Activated naive CD8-positive, alpha-beta T cell treated with anti-CD3 and anti-CD28 coated beads, Interleukin-2, amount 10 ng/mL, durations not matched to agents 7 days and 5 days (primary cell): ENCODE data around the gene C5AR2. TPM values are rescaled to one million over a fixed set of nuclear protein-coding genes. Genes with fewer than 3 reads are reported as not detected.
"Not testable (repeated sequence)": the region's sequence is repeated elsewhere in the genome, so short reads cannot be mapped to it uniquely, and the experiment has no call there.

ENCODE experiments used
- ATAC-seq: fragments of 150-1000 bp; cut with Tn5 transposase; one replicate; pipeline ENCODE4 v1.10.0; 2021; ENCODE audit warnings: low read depth, moderate library complexity
- POLR2A ChIA-PET: fragments of 350-600 bp; sonication (Branson Sonifier 250); formaldehyde crosslinking; loops from one replicate; lab custom pipeline; 2021; ENCODE audit warnings: antibody characterized with exemption; lab: Charles Lee
- DNase-seq: peaks from one replicate; pipeline ENCODE4 v3.0.0; 2021
- H3K27ac Mint-ChIP-seq: one replicate; pipeline ENCODE4 v1.8.0; 2022; ENCODE audit warnings: mild to moderate bottlenecking, mixed read lengths
- H3K27me3 Mint-ChIP-seq: one replicate; pipeline ENCODE4 v1.8.0; 2022; ENCODE audit warnings: mild to moderate bottlenecking, moderate library complexity, mixed read lengths
- H3K36me3 Mint-ChIP-seq: one replicate; pipeline ENCODE4 v1.8.0; 2021; ENCODE audit warnings: mild to moderate bottlenecking, mixed read lengths
- H3K4me1 Mint-ChIP-seq: one replicate; pipeline ENCODE4 v1.8.0; 2021; ENCODE audit warnings: mixed read lengths
- H3K4me3 Mint-ChIP-seq: one replicate; pipeline ENCODE4 v1.8.0; 2022; ENCODE audit warnings: mild to moderate bottlenecking, moderate library complexity, mixed read lengths
- H3K9me3 Mint-ChIP-seq: one replicate; pipeline ENCODE4 v1.8.0; 2021; ENCODE audit warnings: mixed read lengths
- total RNA-seq, 2 experiments: library from RNA; stranded (reverse); gene quantifications; one replicate each; pipeline ENCODE4 v1.2.3, GENCODE V29; 2021

Gene C5AR2
- total RNA-seq: under 1 TPM; 0.72 to 0.85 TPM

DNA sequence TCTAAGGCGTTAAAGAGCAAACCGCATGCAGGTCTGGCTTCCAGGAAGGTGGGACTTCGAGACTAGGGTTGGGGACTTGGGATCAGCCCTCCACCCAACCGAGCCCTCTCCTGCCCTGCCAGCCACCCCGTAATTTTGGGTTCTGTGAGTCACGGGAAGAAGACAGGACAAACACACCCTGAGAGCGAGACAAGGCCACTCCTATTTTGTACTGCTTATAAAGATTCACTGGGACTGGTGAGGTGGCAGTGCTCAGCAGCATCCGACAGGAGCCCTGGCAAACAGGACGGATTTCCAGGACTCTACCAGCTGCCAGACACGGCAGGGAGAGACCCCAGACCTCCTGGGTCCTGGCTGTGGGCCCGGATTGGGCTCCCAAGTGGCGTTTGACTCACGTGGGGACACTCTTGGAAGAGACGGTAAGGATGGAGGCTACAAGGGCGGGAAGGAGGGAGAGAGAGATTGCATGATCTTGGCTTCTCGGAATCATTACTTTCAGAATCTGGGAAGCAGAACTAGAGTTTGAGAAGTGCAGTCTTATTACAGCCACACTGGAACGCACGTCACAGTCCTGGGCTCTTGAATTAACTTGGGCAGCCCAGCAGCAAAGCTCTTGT, at the start of gene C5AR2:
TSS of gene C5AR2 (plus strand) at position 245 of the 617 bp plus-strand sequence. CDS start 8,625 bp downstream, outside the sequence.
- POLR2A ChIA-PET: no interaction called here
- ATAC-seq (no peak), DNase-seq (no peak)
- Mint-ChIP-seq H3K4me3 (no peak within 1 kb of the TSS), H3K9me3 (no peaks in the 10 kb centered on the region), H3K4me1 (peaks cover 10% of the 10 kb centered on the region), H3K36me3 (no peaks in the 10 kb centered on the region), H3K27ac (no peak within 1 kb of the TSS), H3K27me3 (no peaks in the 10 kb centered on the region)

DNA sequence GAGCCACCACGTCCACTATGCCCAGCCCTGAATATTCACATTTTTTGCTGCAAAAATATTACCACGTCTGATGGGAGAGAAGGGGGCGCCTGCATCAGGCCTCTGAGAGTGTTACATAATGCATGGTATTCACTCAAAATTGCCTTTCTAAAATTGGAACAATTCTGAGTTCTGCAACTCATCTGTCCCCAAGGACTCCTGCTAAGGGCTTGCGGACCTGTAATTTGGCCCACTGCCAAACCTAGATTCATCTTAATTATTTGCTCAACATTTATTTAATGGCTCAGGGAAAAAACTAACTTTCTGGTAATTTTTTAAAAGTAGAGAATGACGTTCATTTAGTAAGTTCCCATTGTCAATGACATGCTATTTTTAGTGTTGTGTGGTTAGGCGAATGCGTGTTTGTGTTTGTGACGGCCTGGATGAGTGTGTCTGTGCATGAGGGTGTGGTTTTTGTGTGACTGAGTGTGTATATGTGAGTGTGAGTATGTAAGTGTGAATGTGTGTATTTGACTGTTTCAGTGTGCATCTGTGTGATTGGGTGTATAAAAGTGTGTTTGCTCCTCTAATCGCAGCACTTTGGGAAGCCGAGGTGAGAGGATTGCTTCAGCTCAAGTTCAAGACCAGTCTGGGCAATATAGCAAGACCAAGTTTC, 48.4 kb upstream of the C5AR2 start:
- H3K27ac Mint-ChIP-seq: no peak overlapping the region

GRCh38 chr19:47284324-47284899, 47.6 kb upstream of the C5AR2 start:
- ATAC-seq (peak; percentile 37), DNase-seq (no peak)
- POLR2A ChIA-PET: interaction anchor here (1.0 kb wide), 1 partner anchor 10 kb away, joined by 4 read pairs; no protein-coding TSS in a partner anchor
- H3K9me3 Mint-ChIP-seq: no peaks in the 10 kb centered on the region
- H3K27ac Mint-ChIP-seq: no peak overlapping the region
- no peak overlapping the region for H3K4me3 Mint-ChIP-seq
- H3K27me3 Mint-ChIP-seq: no peaks in the 10 kb centered on the region
- peaks cover 10% of the 10 kb centered on the region for H3K36me3 Mint-ChIP-seq
- peaks cover 4% of the 10 kb centered on the region for H3K4me1 Mint-ChIP-seq

More for the DNA sequence above, 48.4 kb upstream of the C5AR2 start:
- ATAC-seq: no peak
- H3K9me3 Mint-ChIP-seq: no peaks in the 10 kb centered on the region
- peaks cover 10% of the 10 kb centered on the region for H3K36me3 Mint-ChIP-seq
- peaks cover 4% of the 10 kb centered on the region for H3K4me1 Mint-ChIP-seq
- no peaks in the 10 kb centered on the region for H3K27me3 Mint-ChIP-seq
- POLR2A ChIA-PET: no interaction called here
- no peak overlapping the region for H3K4me3 Mint-ChIP-seq
- no peak for DNase-seq

- POLR2A ChIA-PET: interaction anchor here (0.7 kb wide), 1 partner anchor 119 kb away, joined by 3 read pairs; no protein-coding TSS in a partner anchor
- no peaks in the 10 kb centered on the region for H3K27me3 Mint-ChIP-seq
- DNase-seq: peak; percentile 61
- peak; percentile 89 for ATAC-seq
- no peaks in the 10 kb centered on the region for H3K9me3 Mint-ChIP-seq
- H3K4me3 Mint-ChIP-seq: no peak overlapping the region
- no peak overlapping the region for H3K27ac Mint-ChIP-seq
- H3K36me3 Mint-ChIP-seq: peaks cover 2% of the 10 kb centered on the region
- peaks cover 13% of the 10 kb centered on the region for H3K4me1 Mint-ChIP-seq
Observed at GRCh38 chr19:47296036-47296435, 35.9 kb upstream of the C5AR2 start.

DNA sequence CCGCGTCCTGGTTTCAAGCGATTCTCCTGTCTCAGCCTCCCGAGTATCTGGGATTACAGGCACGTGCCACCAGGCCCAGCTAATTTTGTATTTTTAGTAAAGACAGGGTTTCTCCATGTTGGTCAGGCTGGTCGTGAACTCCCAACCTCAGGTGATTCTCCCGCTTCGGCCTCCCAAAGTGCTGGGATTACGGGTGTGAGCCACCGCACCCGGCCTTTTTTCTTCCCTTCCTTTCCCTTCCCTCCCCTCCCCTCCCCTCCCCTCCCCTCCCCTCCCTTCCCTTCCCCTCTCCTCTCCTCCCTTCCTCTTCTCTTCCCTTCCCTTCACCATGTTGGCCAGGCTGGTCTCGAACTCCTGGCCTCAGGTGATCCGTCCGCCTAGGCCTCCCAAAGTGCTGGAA, 31.1 kb upstream of the C5AR2 start:
- not testable (repeated sequence) for H3K9me3 Mint-ChIP-seq

GRCh38 chr19:47302249-47302648, 29.7 kb upstream of the C5AR2 start:
- POLR2A ChIA-PET: no interaction called here
- peaks cover 16% of the 10 kb centered on the region for H3K4me1 Mint-ChIP-seq

More for the DNA sequence above, 31.1 kb upstream of the C5AR2 start:
- H3K27ac Mint-ChIP-seq, POLR2A ChIA-PET, DNase-seq, ATAC-seq, H3K36me3 Mint-ChIP-seq, H3K4me3 Mint-ChIP-seq: not testable (repeated sequence)
- peaks cover 19% of the 10 kb centered on the region for H3K27me3 Mint-ChIP-seq
- H3K4me1 Mint-ChIP-seq: peaks cover 19% of the 10 kb centered on the region

DNA sequence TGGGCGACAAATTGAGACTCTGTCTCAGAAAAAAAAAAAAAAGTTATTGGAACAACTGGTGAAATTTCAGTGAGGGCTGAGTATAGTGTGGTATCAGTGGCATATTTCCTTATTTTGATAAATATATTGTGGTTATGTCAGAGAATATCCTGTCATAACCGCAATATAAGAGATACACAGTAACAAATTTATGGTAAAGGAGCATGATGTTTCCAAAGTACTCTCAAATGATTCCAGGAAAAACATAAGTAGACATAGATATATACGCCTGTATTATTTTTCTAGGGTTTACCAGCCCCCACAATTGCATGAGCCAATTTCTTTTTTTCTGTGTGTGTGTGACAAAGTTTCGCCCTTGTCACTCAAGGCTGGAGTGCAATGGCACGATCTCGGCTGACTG, 28.0 kb upstream of the C5AR2 start:
- no peaks in the 10 kb centered on the region for H3K9me3 Mint-ChIP-seq
- ATAC-seq (no peak), DNase-seq (no peak)
- POLR2A ChIA-PET: no interaction called here
- H3K36me3 Mint-ChIP-seq: no peaks in the 10 kb centered on the region
- H3K4me1 Mint-ChIP-seq: peaks cover 16% of the 10 kb centered on the region
- H3K4me3 Mint-ChIP-seq: no peak overlapping the region
- peaks cover 30% of the 10 kb centered on the region for H3K27me3 Mint-ChIP-seq
- H3K27ac Mint-ChIP-seq: no peak overlapping the region

More at GRCh38 chr19:47302249-47302648, 29.7 kb upstream of the C5AR2 start:
- H3K9me3 Mint-ChIP-seq: no peaks in the 10 kb centered on the region
- DNase-seq (no peak), ATAC-seq (no peak)
- H3K4me3 Mint-ChIP-seq: no peak overlapping the region
- H3K27me3 Mint-ChIP-seq: peaks cover 30% of the 10 kb centered on the region
- no peaks in the 10 kb centered on the region for H3K36me3 Mint-ChIP-seq
- H3K27ac Mint-ChIP-seq: no peak overlapping the region

- H3K4me3 Mint-ChIP-seq: no peak overlapping the region
- DNase-seq (peak; percentile 60), ATAC-seq (no peak)
- peaks cover 36% of the 10 kb centered on the region for H3K27me3 Mint-ChIP-seq
- no peaks in the 10 kb centered on the region for H3K9me3 Mint-ChIP-seq
- POLR2A ChIA-PET: no interaction called here
- H3K27ac Mint-ChIP-seq: no peak overlapping the region
- H3K4me1 Mint-ChIP-seq: peaks cover 11% of the 10 kb centered on the region
- no peaks in the 10 kb centered on the region for H3K36me3 Mint-ChIP-seq
Observed at GRCh38 chr19:47305309-47305751, 26.6 kb upstream of the C5AR2 start.

DNA sequence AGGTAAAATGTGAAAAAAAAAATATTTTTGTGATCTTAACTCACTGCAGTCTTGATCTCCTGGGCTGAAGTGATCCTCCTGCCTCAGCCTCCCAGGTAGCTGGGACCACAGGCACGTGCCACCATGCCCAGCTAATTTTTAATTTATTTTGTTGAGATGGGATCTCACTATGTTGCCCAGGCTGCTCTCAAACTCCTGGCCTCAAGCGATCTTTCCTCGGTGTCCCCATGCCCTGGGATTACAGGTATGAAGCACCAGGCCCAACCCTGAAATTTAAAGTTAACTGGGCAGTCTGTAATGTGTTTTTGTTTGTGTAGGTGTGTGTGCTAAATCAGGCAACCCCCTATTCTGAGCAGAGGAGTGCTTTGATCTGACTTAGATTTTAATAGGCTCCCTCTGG, 25.7 kb upstream of the C5AR2 start:
- H3K4me3 Mint-ChIP-seq: no peak overlapping the region
- ATAC-seq: no peak
- POLR2A ChIA-PET: interaction anchor here (0.7 kb wide), 1 partner anchor 294 kb away, joined by 4 read pairs; no protein-coding TSS in a partner anchor

GRCh38 chr19:47309038-47309437, 22.9 kb upstream of the C5AR2 start:
- no peak overlapping the region for H3K27ac Mint-ChIP-seq
- DNase-seq (no peak), ATAC-seq (no peak)
- peaks cover 34% of the 10 kb centered on the region for H3K27me3 Mint-ChIP-seq
- POLR2A ChIA-PET: interaction anchor here (0.7 kb wide), 1 partner anchor 252 kb away, joined by 3 read pairs; no protein-coding TSS in a partner anchor
- no peaks in the 10 kb centered on the region for H3K36me3 Mint-ChIP-seq
- no peak overlapping the region for H3K4me3 Mint-ChIP-seq
- H3K4me1 Mint-ChIP-seq: peaks cover 6% of the 10 kb centered on the region
- no peaks in the 10 kb centered on the region for H3K9me3 Mint-ChIP-seq

More for the DNA sequence above, 25.7 kb upstream of the C5AR2 start:
- peaks cover 6% of the 10 kb centered on the region for H3K4me1 Mint-ChIP-seq
- no peak overlapping the region for H3K27ac Mint-ChIP-seq
- H3K27me3 Mint-ChIP-seq: peaks cover 36% of the 10 kb centered on the region
- H3K9me3 Mint-ChIP-seq: no peaks in the 10 kb centered on the region
- DNase-seq: no peak
- no peaks in the 10 kb centered on the region for H3K36me3 Mint-ChIP-seq

DNA sequence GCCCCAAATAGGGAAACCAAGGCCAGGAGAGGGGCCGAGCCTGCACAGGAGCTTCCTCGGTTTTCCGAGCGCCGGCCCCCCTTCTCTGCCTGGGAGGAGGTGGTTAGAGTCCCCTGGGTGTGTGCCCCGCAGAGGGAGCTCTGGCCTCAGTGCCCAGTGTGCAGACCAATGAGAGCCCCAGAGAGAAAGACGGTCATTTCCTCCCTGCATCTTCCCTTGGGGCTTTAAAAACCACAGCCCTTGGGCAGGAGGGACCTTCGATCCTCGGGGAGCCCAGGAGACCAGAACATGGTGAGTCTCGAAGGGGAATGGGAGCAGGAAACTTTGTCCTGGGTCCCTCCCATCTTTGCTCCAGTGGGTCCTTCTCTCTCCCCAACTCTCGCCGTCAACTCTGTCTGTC, 22.4 kb upstream of the C5AR2 start, which contains the start of gene C5AR1:
TSS of gene C5AR1 (plus strand) at position 254 of the 400 bp plus-strand sequence. CDS start at position 289, 35 bp downstream.
- Mint-ChIP-seq H3K27ac (no peak within 1 kb of the TSS), H3K36me3 (no peaks in the 10 kb centered on the region), H3K9me3 (no peaks in the 10 kb centered on the region), H3K4me3 (no peak within 1 kb of the TSS), H3K4me1 (peaks cover 6% of the 10 kb centered on the region), H3K27me3 (peaks cover 31% of the 10 kb centered on the region)
- DNase-seq (no peak), ATAC-seq (no peak)
- POLR2A ChIA-PET: interaction anchor here (0.7 kb wide), 1 partner anchor 251 kb away, joined by 3 read pairs; no protein-coding TSS in a partner anchor

- ATAC-seq (no peak), DNase-seq (no peak)
- Mint-ChIP-seq H3K36me3 (no peaks in the 10 kb centered on the region), H3K9me3 (no peaks in the 10 kb centered on the region), H3K27me3 (peaks cover 24% of the 10 kb centered on the region), H3K4me3 (no peak overlapping the region), H3K4me1 (peaks cover 2% of the 10 kb centered on the region), H3K27ac (no peak overlapping the region)
- POLR2A ChIA-PET: no interaction called here
Observed at GRCh38 chr19:47310323-47310722, 21.7 kb upstream of the C5AR2 start.

- POLR2A ChIA-PET: no interaction called here
- DNase-seq: no peak
- Mint-ChIP-seq H3K36me3 (no peaks in the 10 kb centered on the region), H3K9me3 (no peaks in the 10 kb centered on the region), H3K4me1 (no peaks in the 10 kb centered on the region), H3K4me3 (no peak overlapping the region), H3K27me3 (peaks cover 21% of the 10 kb centered on the region), H3K27ac (no peak overlapping the region)
- ATAC-seq: no peak
Observed at GRCh38 chr19:47310819-47311218, 21.2 kb upstream of the C5AR2 start.
